ENCODE measurements around the gene C13orf46.
"Not testable (repeated sequence)": the region's sequence is repeated elsewhere in the genome, so short reads cannot be mapped to it uniquely, and the experiment has no call there.

The C13orf46 gene

DNA sequence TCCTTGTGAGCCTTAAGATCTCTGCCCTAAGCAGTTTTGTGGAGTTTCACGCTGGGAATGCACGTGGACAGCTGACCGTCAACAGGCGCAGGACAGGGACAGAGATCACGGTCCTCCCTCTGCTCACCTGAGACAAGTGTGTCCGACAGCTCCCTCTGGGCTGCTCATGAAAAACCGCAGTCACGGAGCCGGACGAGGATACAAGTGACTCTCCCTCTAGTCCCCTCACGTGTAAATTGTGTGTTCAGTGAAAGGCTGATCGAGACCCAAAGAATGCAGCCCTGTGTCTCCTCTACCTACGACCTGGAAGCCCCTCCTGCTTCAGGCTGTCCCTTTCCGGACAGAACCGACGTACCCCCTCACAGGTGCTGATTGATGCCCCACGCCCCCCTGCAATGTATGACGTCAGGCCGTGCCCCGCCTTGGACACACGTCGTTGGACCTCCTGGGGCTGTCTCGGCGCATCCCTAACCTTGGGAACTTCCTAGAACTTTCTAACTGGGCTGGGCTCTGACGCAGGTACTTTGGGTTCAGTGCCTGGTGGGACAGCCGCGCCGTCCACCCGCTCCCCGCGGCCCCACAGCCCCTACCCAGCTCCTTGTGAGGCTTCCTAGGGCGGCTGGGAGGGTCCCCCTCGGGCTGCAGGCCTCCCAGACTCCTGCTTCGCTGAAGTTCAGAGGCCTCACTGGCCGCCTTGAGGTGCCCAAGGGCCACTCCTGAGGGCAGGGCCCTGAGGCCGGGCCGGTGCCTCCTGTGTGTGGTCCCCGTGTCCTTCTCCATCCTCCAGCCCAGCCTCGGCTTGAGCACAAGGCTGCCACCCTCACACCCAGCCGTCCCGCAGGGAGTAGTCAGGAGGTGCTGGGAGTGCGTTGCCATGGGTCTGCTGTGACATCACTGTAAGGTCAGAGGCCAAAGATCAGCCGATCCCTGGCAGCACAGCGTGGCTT lies at the start of gene C13orf46:
Gene C13orf46 (minus strand): TSS at position 859 of the 947 bp plus-strand sequence. CDS start 79 bp downstream, at position 780.
- no peak for DNase-seq

DNA sequence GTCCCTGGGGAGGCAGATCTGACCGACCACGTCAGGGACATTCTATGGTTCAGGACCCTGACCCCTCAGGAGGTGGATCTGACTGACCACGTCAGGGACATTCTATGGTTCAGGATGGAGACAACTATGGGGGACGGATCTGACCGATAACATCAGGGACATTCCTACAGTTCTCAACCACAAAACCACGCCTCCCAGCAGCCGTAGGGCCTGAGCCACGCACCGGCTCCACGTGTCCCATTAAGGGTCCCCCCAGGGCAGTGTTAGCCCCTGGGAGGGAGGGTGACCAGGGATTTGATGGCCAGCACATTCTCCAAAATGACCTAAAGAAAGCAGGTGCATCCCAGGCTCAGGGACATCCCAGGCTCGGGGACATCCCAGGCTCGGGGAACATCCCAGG lies 49.0 kb upstream of the C13orf46 start:
- no peak for DNase-seq

DNA sequence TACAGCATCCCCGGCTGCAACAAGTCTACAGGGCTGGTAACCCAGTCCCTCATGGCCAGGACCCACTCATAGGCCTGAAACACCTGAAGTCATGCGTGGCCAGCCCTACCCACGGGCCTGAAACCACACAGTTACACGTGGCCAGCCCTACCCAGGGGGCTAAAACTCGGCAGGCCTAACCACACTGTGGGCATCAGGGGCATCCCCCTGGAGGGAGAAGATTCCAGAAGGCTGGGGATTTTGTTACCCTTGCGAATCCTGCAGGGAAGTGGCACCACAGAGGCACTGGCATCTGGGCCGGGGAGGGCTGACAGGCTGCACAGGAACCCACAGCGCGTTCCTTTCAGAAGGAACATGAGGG lies 48.4 kb upstream of the C13orf46 start:
- no peak for DNase-seq

DNA sequence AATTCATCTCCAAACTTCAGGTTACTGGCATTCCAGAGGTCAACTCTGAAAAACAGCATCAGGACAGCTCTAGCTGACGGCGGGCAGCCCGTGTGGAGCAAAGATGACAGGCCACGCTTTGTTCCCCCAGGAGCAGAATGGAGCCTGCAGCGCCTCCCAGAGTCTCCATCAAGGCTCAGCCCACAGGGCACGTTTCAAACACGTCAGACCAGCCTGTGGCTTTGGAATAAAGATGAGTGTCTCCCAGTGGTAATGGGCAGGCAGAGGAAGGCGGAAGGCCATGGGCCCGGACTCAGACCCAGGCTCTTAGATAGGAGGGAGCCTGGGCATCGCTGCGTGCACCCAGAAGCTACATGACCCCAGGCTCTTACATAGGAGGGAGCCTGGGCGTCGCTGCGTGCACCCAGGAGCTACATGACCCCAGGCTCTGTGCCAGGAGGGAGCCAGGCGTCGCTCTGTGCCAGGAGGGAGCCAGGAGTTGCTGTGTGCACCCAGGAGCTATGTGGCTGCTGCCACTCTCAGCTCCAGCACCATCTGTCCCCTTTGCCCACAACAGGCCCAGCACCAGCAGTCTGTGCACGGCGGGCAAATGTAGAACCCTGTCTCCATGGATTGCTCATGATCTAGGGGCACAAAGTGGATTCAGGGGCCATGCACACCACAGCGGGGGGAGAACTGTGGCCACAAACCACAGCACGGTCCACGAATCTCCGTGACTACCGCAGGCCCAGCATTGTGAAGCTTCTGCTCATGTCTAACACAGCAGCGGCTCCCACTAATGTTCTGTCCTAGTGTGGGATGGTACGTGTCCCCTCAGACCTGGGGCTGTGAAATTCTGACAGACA lies 47.8 kb upstream of the C13orf46 start:
- no peak for DNase-seq

DNA sequence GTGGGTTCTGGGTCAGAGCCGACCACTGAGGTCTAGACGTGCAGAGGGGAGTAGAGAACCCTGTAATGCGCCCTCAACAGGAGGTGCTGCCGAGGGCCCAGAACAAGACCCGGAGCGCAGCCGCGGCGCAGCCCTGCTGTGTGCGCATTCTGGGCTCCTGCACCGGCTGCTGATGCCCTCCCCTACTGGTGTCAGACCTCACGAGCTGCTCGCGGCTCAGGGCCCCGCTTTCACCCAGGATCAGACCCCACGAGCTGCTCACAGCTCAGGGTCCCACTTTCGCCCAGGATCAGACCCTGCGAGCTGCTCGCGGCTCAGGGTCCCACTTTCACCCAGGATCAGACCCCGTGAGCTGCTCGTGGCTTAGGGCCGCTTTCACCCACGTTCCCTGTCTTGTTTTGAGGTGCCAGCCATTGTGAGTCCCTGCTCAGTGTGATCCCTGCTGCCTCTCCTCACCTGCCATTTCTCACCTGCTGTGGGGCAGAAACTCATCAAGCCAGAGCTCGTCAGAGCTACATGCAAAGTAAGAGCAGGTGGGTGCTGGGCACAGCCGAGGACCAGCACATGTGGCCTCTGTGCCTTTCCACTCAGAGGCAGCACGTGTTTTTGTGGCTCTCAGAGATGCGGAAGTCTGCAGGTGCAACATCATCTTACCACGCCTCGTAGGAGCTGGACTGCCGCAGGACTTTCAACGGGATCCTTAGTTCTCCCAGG lies 47.0 kb upstream of the C13orf46 start:
- DNase-seq: no peak

GRCh38 chr13:114020134-114020533 lies 46.3 kb upstream of the C13orf46 start:
- DNase-seq: not testable (repeated sequence)

DNA sequence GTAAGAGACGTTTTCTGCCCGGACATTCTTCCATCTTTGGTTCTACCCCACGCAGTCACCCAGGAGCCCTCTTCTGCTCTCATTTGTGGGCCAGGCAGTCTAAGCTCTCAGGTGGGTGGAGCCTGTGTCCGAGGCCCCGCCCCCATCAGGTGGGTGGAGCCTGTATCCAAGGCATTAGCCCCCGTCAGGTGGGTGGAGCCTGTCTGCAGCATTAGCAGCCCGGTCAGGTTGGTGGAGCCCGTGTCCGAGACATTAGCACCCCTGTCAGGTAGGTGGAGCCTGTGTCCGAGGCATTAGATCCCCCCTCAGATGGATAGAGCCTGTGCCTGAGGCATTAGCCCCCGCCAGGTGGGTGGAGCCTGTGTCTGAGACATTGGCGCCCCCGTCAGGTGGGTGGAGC lies 45.5 kb upstream of the C13orf46 start:
- DNase-seq: peak; percentile 75

- DNase-seq: no peak
Observed at GRCh38 chr13:114018461-114019055, 44.7 kb upstream of the C13orf46 start.

GRCh38 chr13:114017966-114018365 lies 44.1 kb upstream of the C13orf46 start:
- no peak for DNase-seq

- DNase-seq: no peak
Observed at GRCh38 chr13:114017028-114017630, 43.3 kb upstream of the C13orf46 start.

GRCh38 chr13:114016321-114017027 lies 42.6 kb upstream of the C13orf46 start:
- no peak for DNase-seq

DNA sequence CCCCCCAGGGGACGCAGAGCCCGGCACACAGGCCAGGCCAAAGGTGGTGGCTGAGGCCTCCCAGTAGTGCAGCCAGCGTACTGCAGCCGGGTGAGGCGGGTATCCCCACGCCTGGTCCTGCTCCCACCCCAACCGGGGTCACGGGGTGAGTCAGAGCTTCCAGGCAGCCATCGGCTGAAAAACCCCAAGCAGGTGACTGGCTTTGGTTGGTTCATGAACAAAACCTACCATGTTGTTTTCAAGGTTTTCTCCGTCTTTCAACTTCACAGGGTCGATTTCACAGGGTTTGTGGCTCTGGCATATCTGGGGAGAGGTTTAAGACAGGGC lies 42.1 kb upstream of the C13orf46 start:
- DNase-seq: peak; percentile 43

DNA sequence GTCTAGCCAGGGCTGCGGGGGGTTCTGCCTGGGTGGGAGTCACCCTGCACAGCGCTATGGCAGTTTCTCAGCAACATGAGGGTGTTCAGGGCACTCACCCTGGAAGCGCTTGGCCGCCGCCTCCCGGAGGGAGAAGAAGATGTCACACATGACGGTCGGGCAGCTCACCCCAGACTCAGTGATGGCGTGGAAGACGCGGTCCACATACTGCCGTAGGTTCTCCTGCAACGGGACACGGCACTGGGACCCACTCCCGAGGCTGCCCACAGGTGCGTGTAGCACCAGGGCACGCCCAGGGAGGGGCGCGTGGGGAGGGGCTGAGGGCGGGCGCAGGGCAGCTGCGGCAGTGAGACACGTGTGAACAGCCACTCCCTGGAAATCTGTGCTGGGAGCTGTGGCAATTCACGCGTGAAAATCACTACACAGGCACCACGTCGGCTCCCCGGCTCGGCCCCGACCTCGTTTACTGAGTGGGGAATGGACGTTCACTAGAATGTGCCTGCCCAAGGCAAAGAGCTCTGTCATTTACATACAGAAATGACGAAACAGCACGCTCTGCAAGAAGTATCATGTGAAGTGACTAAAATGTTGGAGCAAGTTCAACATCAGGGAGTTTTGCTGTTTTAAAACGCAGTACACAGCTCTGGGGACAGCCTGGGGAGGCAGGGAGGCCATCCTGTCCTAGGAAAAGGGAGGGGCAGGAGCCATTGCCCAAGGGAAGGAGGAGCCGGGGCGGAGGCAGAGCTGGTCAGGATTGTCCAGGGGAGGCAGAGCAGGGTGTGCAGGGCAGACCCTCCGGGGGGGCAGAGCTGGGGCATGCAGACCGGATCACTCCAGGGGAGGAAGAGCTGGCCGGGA lies 41.5 kb upstream of the C13orf46 start:
- DNase-seq: no peak

- DNase-seq: no peak
Observed at GRCh38 chr13:114013952-114014629, 40.2 kb upstream of the C13orf46 start.

- no peak for DNase-seq
Observed at GRCh38 chr13:114013336-114013735, 39.5 kb upstream of the C13orf46 start.

GRCh38 chr13:114012921-114013320 lies 39.0 kb upstream of the C13orf46 start:
- DNase-seq: no peak

DNA sequence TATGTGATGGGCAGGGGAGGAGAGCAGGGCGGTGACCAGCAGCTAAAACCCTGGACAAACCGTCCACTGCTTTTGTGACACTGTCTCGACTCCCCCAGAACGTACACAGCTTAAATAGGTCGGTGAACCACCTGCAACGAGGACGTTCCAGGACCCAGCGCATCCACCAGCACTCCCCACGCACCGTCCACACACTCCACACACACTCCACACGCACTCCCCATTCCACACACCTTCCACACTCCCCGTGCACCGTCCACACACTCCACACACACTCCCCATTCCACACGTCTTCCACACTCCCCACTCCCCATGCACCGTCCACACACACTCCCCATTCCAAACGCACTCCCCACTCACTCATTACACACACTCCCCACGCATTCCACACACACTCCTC lies 38.3 kb upstream of the C13orf46 start:
- DNase-seq: no peak

GRCh38 chr13:114011226-114011625 lies 37.4 kb upstream of the C13orf46 start:
- no peak for DNase-seq

DNA sequence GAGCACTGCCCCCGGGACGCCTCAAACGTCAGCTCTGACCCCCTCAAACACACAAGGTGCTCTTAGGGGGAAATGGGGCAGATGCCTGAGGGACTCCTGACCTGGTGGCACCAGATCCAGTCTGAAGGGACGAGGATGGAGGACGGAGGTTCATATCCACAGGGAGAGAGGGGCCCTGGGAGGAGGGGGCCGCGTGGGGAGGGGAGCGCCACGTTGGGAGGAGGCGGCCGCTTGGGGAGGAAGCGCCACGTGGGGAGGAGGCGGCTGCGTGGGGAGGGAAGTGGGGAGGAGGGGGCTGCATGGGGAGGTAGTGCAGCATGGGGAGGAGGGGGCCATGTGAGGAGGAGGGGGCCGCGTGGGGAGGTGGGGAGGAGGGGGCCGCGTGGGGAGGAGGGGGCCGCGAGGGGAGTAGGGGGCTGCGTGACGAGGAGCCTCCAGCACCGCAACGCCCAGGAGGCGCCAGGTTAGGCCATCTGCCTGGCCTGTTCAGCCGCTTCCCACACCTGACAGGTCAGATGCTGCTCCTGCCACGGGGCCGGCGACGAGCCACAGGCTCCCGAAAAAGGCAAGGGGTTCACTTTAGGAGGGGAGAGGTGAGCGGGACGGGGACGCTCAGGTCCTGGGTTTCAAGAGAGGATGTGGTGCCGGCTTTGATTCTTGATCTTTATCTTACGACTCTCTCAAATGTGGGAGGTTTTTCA lies 36.7 kb upstream of the C13orf46 start:
- DNase-seq: peak; percentile 21
